T-helper 1 cell (primary cell): ENCODE measurements around the gene LRRK1.
"Not testable (repeated sequence)": the region's sequence is repeated elsewhere in the genome, so short reads cannot be mapped to it uniquely, and the experiment has no call there.

ENCODE experiments used
- DNase-seq, 5 donors: peaks; one replicate each; pipeline ENCODE4 v3.0.0-alpha.2; 2012 to 2020

LRRK1 gene

GRCh38 chr15:101083336-101084045 lies 164.3 kb downstream of the LRRK1 start:
- no peak for DNase-seq

GRCh38 chr15:101084801-101085200 lies 165.6 kb downstream of the LRRK1 start:
- no peak for DNase-seq

GRCh38 chr15:101085311-101085700 lies 166.1 kb downstream of the LRRK1 start:
- DNase-seq = no peak

GRCh38 chr15:101086394-101087171 lies 167.4 kb downstream of the LRRK1 start:
- DNase-seq = no peak

- no peak for DNase-seq
These were observed 168.1 kb downstream of the LRRK1 start for GRCh38 chr15:101087172-101087769.

- DNase-seq = no peak
These were observed 169.1 kb downstream of the LRRK1 start for GRCh38 chr15:101088271-101088670.

- peak; percentile 51 to 69 (median 65) for DNase-seq
These were observed 169.8 kb downstream of the LRRK1 start for GRCh38 chr15:101088788-101089578.

GRCh38 chr15:101089579-101090427 lies 170.6 kb downstream of the LRRK1 start:
- DNase-seq = no peak

GRCh38 chr15:101090428-101090790 lies 171.3 kb downstream of the LRRK1 start:
- DNase-seq = no peak

GRCh38 chr15:101091080-101092017 lies 172.2 kb downstream of the LRRK1 start:
- no peak for DNase-seq

- no peak for DNase-seq
These were observed 173.2 kb downstream of the LRRK1 start for GRCh38 chr15:101092156-101092866.

- no peak for DNase-seq
These were observed 173.7 kb downstream of the LRRK1 start for GRCh38 chr15:101092867-101093202.

GRCh38 chr15:101093958-101094357 lies 174.8 kb downstream of the LRRK1 start:
- DNase-seq = no peak

GRCh38 chr15:101095796-101096406 lies 176.7 kb downstream of the LRRK1 start:
- DNase-seq = not testable (repeated sequence)

- DNase-seq = no peak
These were observed 178.0 kb downstream of the LRRK1 start for GRCh38 chr15:101097111-101097510.

- peak in 1 of 5 donors; percentile 53 for DNase-seq
These were observed 180.0 kb downstream of the LRRK1 start for GRCh38 chr15:101099183-101099582.

- no peak for DNase-seq
These were observed 181.0 kb downstream of the LRRK1 start for GRCh38 chr15:101100118-101100517.

GRCh38 chr15:101100593-101101442 lies 181.7 kb downstream of the LRRK1 start:
- no peak for DNase-seq

- no peak for DNase-seq
These were observed 182.5 kb downstream of the LRRK1 start for GRCh38 chr15:101101676-101102075.
